ENCODE measurements around the gene ZNF32.

- no peak for TF ChIP-seq CTCF (IDR thresholded peaks at IDR 0.05; ENCODE audit: poor library complexity, severe bottlenecking)
- no peak for TF ChIP-seq REST (IDR thresholded peaks at IDR 0.05; ENCODE audit: borderline replicate concordance)
- no peak for TF ChIP-seq TAF1 (IDR thresholded peaks at IDR 0.05; ENCODE audit: low read depth)
- no peak for TF ChIP-seq EP300 (conservative IDR thresholded peaks at IDR 0.05; ENCODE audit: poor library complexity, severe bottlenecking)
- no peak for TF ChIP-seq MXI1 (conservative IDR thresholded peaks at IDR 0.05; ENCODE audit: poor library complexity, severe bottlenecking)
- no peak for TF ChIP-seq EZH2 (IDR thresholded peaks at IDR 0.05; ENCODE audit: borderline replicate concordance, insufficient read depth, low read length, poor library complexity, severe bottlenecking)
- TF ChIP-seq POLR2AphosphoS5 (IDR thresholded peaks at IDR 0.05): no peak
- TF ChIP-seq RAD21 (conservative IDR thresholded peaks at IDR 0.05): no peak
Measured at GRCh38 chr10:43655311-43655710, 6.6 kb upstream of the ZNF32 start.

Measured in neural cell (in vitro differentiated cells).